Measurements from ENCODE around the gene PPP4R3A.

The PPP4R3A gene

GRCh38 chr14:91503000-91503504, 7.1 kb downstream of the PPP4R3A start:
- no peaks in the 10 kb centered on the region; the same call in 1 of the 2 replicates for H3K9me3 ChIP-seq (ENCODE audit: control insufficient read depth, insufficient read depth, low read depth, low read length)
- TF ChIP-seq TRIM28 (IDR thresholded peaks at IDR 0.05; ENCODE audit: borderline replicate concordance, low read length), result no peak
- no peak for TF ChIP-seq TCF7L2 (IDR thresholded peaks at IDR 0.05; ENCODE audit: borderline replicate concordance, low read depth, low read length)
- no peak for TF ChIP-seq ZBTB7A (tag by site-specific recombination; IDR thresholded peaks at IDR 0.05; ENCODE audit: low read depth)
- TF ChIP-seq ZNF121 (tag by site-specific recombination; IDR thresholded peaks at IDR 0.05), result peak; percentile 76
- TF ChIP-seq ZBTB17 (tag by site-specific recombination; IDR thresholded peaks at IDR 0.05), result peak; percentile 89
- TF ChIP-seq IKZF3 (tag by site-specific recombination; IDR thresholded peaks at IDR 0.05), result no peak
- TF ChIP-seq ZBTB11 (tag by site-specific recombination; conservative IDR thresholded peaks at IDR 0.05; ENCODE audit: low read depth), result no peak
- no peak for TF ChIP-seq KLF10 (tag by site-specific recombination; IDR thresholded peaks at IDR 0.05)
- TF ChIP-seq ZNF791 (tag by site-specific recombination; IDR thresholded peaks at IDR 0.05), result no peak
- TF ChIP-seq ZNF514 (tag by site-specific recombination; IDR thresholded peaks at IDR 0.05), result no peak
- no peak for TF ChIP-seq ZSCAN30 (tag by site-specific recombination; IDR thresholded peaks at IDR 0.05)
- no peak for TF ChIP-seq ZNF26 (tag by site-specific recombination; IDR thresholded peaks at IDR 0.05)
- TF ChIP-seq ZNF645 (tag by site-specific recombination; IDR thresholded peaks at IDR 0.05), result no peak
- TF ChIP-seq ZNF777 (tag by site-specific recombination; IDR thresholded peaks at IDR 0.05; ENCODE audit: borderline replicate concordance), result no peak
- peaks cover 36 to 39% of the 10 kb centered on the region in 2 experiments; a peak in 2 of 3 replicates for H3K36me3 ChIP-seq (ENCODE audit: control insufficient read depth in 2 of 2, insufficient read depth in 1 of 2, low read length in 2 of 2)
- CTCF ChIA-PET, result no interaction called here
- no peaks in the 10 kb centered on the region for H3K4me1 ChIP-seq (ENCODE audit: control insufficient read depth, insufficient read depth, low read length)
- POLR2A ChIA-PET, result no interaction called here
- no peak overlapping the region for H3K4me3 ChIP-seq (ENCODE audit: low read depth, low read length)
- H3K27ac ChIP-seq (ENCODE audit: extremely low read depth, low read depth, low read length), result no peak overlapping the region

- POLR2A ChIA-PET, result no interaction called here
- Histone ChIP-seq H3K27ac (ENCODE audit: extremely low read depth, low read depth, low read length) (no peak overlapping the region), H3K36me3 (ENCODE audit: control insufficient read depth in 2 of 2, insufficient read depth in 1 of 2, low read length in 2 of 2) (peaks cover 32 to 39% of the 10 kb centered on the region in 2 experiments; a peak in 2 of 3 replicates), H3K4me3 (ENCODE audit: low read depth, low read length) (no peak overlapping the region), H3K4me1 (ENCODE audit: control insufficient read depth, insufficient read depth, low read length) (0 out of 2 replicates have a peak, but pooled peaks cover 2% of the 10 kb centered on the region), H3K9me3 (ENCODE audit: control insufficient read depth, insufficient read depth, low read depth, low read length) (no peaks in the 10 kb centered on the region; the same call in 1 of the 2 replicates)
- TF ChIP-seq ZSCAN16 (tag by site-specific recombination; IDR thresholded peaks at IDR 0.05) (no peak), PRDM6 (tag by site-specific recombination; IDR thresholded peaks at IDR 0.05) (0 out of 2 replicates have a peak, but pooled peaks have one; percentile 22)
- CTCF ChIA-PET, result interaction anchor here (0.5 kb wide), 2 partner anchors 10 to 77 kb away, joined by 3 read pairs; no protein-coding TSS in a partner anchor
Observed at GRCh38 chr14:91501951-91502930, 7.9 kb downstream of the PPP4R3A start.
